B cell (primary cell): ENCODE data around the gene TMEM53. TPM values are rescaled to one million over a fixed set of nuclear protein-coding genes. Genes with fewer than 3 reads are reported as not detected.

Experiments used
- ATAC-seq: fragments of 200-7000 bp; cut with Tn5 transposase; one replicate; pipeline ENCODE4 v1.10.0; 2021; ENCODE audit warnings: low read depth, mild to moderate bottlenecking, moderate number of reproducible peaks, moderate library complexity
- CTCF ChIA-PET: fragments of 350-600 bp; sonication (Branson Sonifier 250); formaldehyde crosslinking; loops from one replicate; lab custom pipeline; 2021; ENCODE audit warnings: antibody characterized with exemption, inconsistent platforms; lab: Charles Lee
- POLR2A ChIA-PET: fragments of 350-600 bp; sonication (Branson Sonifier 250); formaldehyde crosslinking; loops from one replicate; lab custom pipeline; 2021; ENCODE audit warnings: antibody characterized with exemption; lab: Charles Lee
- DNase-seq: peaks from one replicate; pipeline ENCODE4 v3.0.0; 2013
- H2AFZ ChIP-seq: 2 replicates; pipeline ENCODE4 v1.6.1; 2012; ENCODE audit warnings: mild to moderate bottlenecking, low read depth, low read length; ENCODE audit not compliant: insufficient read depth, poor library complexity, severe bottlenecking
- H3K27ac ChIP-seq, 2 donors: 1 replicate in 1 of 2; 2 replicates in 1 of 2; pipeline ENCODE4 v1.5.1; 2012 to 2013; ENCODE audit warnings: low read length in 2 of 2, mild to moderate bottlenecking in 2 of 2, moderate library complexity in 1 of 2
- H3K27me3 ChIP-seq, 4 experiments: fragments of 200-600 bp in 1 of 4; sonication (generic) in 1 of 4; replicated peaks in 1 of 4; 1 replicate in 2 of 4; 2 replicates in 2 of 4; pipeline versions ENCODE4 v1.6.1 to v1.7.0; 2013 to 2016; ENCODE audit warnings: low read length in 3 of 4, mild to moderate bottlenecking in 2 of 4, mixed read lengths in 1 of 4, moderate library complexity in 1 of 4; ENCODE audit not compliant: insufficient read depth in 4 of 4, control insufficient read depth in 3 of 4; ENCODE audit errors: control extremely low read depth in 1 of 4
- H3K36me3 ChIP-seq, 2 experiments: replicated peaks in 1 of 2; 1 replicate in 1 of 2; 2 replicates in 1 of 2; pipeline versions ENCODE4 v1.6.1 to v1.7.1; 2013; ENCODE audit warnings: low read length in 1 of 2; ENCODE audit not compliant: insufficient read depth in 2 of 2, control insufficient read depth in 1 of 2; ENCODE audit errors: control extremely low read depth in 1 of 2, extremely low read depth in 1 of 2
- H3K4me1 ChIP-seq, 2 donors: fragments of 200-600 bp in 1 of 2; sonication (generic) in 1 of 2; 1 replicate in 1 of 2; 2 replicates in 1 of 2; pipeline versions ENCODE4 v1.5.1 to v1.6.1; 2013 to 2017; ENCODE audit warnings: low read length in 2 of 2; ENCODE audit not compliant: control insufficient read depth in 2 of 2, insufficient read depth in 2 of 2
- H3K4me2 ChIP-seq: replicated peaks from 2 replicates; pipeline ENCODE3; 2012; ENCODE audit warnings: mild to moderate bottlenecking, low read depth, low read length; ENCODE audit not compliant: poor library complexity, severe bottlenecking
- H3K4me3 ChIP-seq, 5 experiments: fragments of 200-600 bp in 1 of 5; sonication (generic) in 1 of 5; 1 replicate in 3 of 5; 2 replicates in 2 of 5; pipeline versions ENCODE4 v1.5.1 to v1.7.0; 2011 to 2016; ENCODE audit warnings: low read length in 4 of 5, mild to moderate bottlenecking in 4 of 5, low read depth in 2 of 5, control low read depth in 1 of 5, moderate library complexity in 1 of 5; ENCODE audit not compliant: insufficient read depth in 1 of 5; ENCODE audit errors: control extremely low read depth in 1 of 5, extremely low read depth in 1 of 5
- H3K79me2 ChIP-seq: fragments of 200-600 bp; sonication (generic); one replicate; pipeline ENCODE4 v1.6.0; 2016; ENCODE audit warnings: low read length; ENCODE audit not compliant: control insufficient read depth, insufficient read depth
- H3K9ac ChIP-seq: fragments of 200-600 bp; sonication (generic); 2 replicates; pipeline ENCODE4 v1.6.1; 2017; ENCODE audit warnings: mild to moderate bottlenecking, low read length, moderate library complexity
- H3K9me3 ChIP-seq, 3 donors: one replicate each; pipeline versions ENCODE4 v1.6.1 to v1.7.1; 2013; ENCODE audit warnings: low read length in 2 of 3; ENCODE audit not compliant: control insufficient read depth in 2 of 3, insufficient read depth in 1 of 3; ENCODE audit errors: control extremely low read depth in 1 of 3
- H4K20me1 ChIP-seq: 2 replicates; pipeline ENCODE4 v1.6.0; 2012; ENCODE audit warnings: mild to moderate bottlenecking, low read length; ENCODE audit not compliant: insufficient read depth, control insufficient read depth, poor library complexity, severe bottlenecking
- H3K27ac Mint-ChIP-seq: one replicate; pipeline ENCODE4 v1.8.0; 2021; ENCODE audit warnings: mixed read lengths
- H3K27me3 Mint-ChIP-seq: one replicate; pipeline ENCODE4 v1.8.0; 2021; ENCODE audit warnings: mixed read lengths
- H3K4me1 Mint-ChIP-seq: one replicate; pipeline ENCODE4 v1.8.0; 2021; ENCODE audit warnings: mixed read lengths
- H3K4me3 Mint-ChIP-seq: one replicate; pipeline ENCODE4 v1.8.0; 2021; ENCODE audit warnings: mixed read lengths
- H3K9me3 Mint-ChIP-seq: one replicate; pipeline ENCODE4 v1.8.0; 2022; ENCODE audit warnings: mixed read lengths; ENCODE audit not compliant: insufficient read depth
- EZH2 ChIP-seq: IDR thresholded peaks from 2 replicates; pipeline ENCODE4 v1.6.1; 2012; ENCODE audit warnings: borderline replicate concordance, low read depth, mild to moderate bottlenecking, moderate library complexity, low read length; ENCODE audit not compliant: insufficient read depth, poor library complexity, severe bottlenecking
- WGBS: methylation state at CpG from one replicate; pipeline ENCODE4 v1.1.5; 2013; ENCODE audit warnings: missing lambda C conversion rate; ENCODE audit not compliant: insufficient coverage; 5-methylcytosine and 5-hydroxymethylcytosine counted together
- intact Hi-C: fragments of 100-400 bp; cut with micrococcal nuclease; formaldehyde crosslinking; loops from one replicate; pipeline ENCODE4 v1.10.0; 2022
- polyA plus RNA-seq: library from polyadenylated mRNA; depleted of rRNA; stranded (reverse); fragments of >200 nt; gene quantifications from 2 replicates; pipeline ENCODE4 v1.2.3, GENCODE V29; 2012
- total RNA-seq, 2 donors: library from RNA; stranded (reverse); fragments of 120-200 nt in 1 of 2; gene quantifications; 1 replicate in 1 of 2; 2 replicates in 1 of 2; pipeline versions ENCODE4 v1.2.3 to v1.2.4, GENCODE V29; 2013 to 2022
- TF ChIP-seq, protein P1 (sequence below): fragments of 200-600 bp; IDR thresholded peaks from one replicate; pipeline ENCODE4 v1.8.0; 2022; ENCODE audit warnings: antibody characterized with exemption, mild to moderate bottlenecking

TMEM53 gene
- total and polyA plus RNA-seq, 2 donors (not counting 1 experiment from before 2014, with no cell fraction given): 6.5 to 6.8 TPM

GRCh38 chr1:44721485-44722361, 47.4 kb upstream of the TMEM53 start:
- Histone ChIP-seq H2AFZ (peak overlapping the region; percentile 7), H3K9me3 (peaks cover 0 to 6% (median 0%) of the 10 kb centered on the region in 3 donors)
- CTCF ChIA-PET: interaction anchor here (0.7 to 14.7 kb wide), 18 partner anchors 8 to 580 kb away, joined by 3 to 196 read pairs (median 6); partner anchors contain the start of genes EIF2B3, RNU5D-1, RPS8 and UROD

More at GRCh38 chr1:44721485-44722361, 47.4 kb upstream of the TMEM53 start:
- POLR2A ChIA-PET: interaction anchor here (0.7 to 4.3 kb wide), 21 partner anchors 9 to 769 kb away, joined by 3 to 50 read pairs (median 8); partner anchors contain the start of genes ARMH1, BTBD19, DYNLT4 and EIF2B3
- Mint-ChIP-seq H3K4me3 (peak overlapping the region; percentile 78), H3K9me3 (no peaks in the 10 kb centered on the region), H3K27ac (peak overlapping the region; percentile 99), H3K4me1 (peaks cover 62% of the 10 kb centered on the region), H3K27me3 (no peaks in the 10 kb centered on the region)
- peak; percentile 91 for DNase-seq
- Histone ChIP-seq H3K4me3 (peak overlapping the region in 3 of 5 experiments; percentile 8 to 21 (median 15)), H3K4me2 (peak overlapping the region; percentile 49), H4K20me1 (no peaks in the 10 kb centered on the region), H3K79me2 (no peaks in the 10 kb centered on the region), H3K27ac (peak overlapping the region; percentile 88 to 93), H3K4me1 (peaks cover 43 to 48% of the 10 kb centered on the region in 2 donors), H3K36me3 (no peaks in the 10 kb centered on the region), H3K27me3 (no peaks in the 10 kb centered on the region), H3K9ac (peak overlapping the region; percentile 46)
- 8% methylated on average over 2 of the region's 14 CpGs for whole genome bisulfite sequencing
- TF ChIP-seq, protein P1, sequence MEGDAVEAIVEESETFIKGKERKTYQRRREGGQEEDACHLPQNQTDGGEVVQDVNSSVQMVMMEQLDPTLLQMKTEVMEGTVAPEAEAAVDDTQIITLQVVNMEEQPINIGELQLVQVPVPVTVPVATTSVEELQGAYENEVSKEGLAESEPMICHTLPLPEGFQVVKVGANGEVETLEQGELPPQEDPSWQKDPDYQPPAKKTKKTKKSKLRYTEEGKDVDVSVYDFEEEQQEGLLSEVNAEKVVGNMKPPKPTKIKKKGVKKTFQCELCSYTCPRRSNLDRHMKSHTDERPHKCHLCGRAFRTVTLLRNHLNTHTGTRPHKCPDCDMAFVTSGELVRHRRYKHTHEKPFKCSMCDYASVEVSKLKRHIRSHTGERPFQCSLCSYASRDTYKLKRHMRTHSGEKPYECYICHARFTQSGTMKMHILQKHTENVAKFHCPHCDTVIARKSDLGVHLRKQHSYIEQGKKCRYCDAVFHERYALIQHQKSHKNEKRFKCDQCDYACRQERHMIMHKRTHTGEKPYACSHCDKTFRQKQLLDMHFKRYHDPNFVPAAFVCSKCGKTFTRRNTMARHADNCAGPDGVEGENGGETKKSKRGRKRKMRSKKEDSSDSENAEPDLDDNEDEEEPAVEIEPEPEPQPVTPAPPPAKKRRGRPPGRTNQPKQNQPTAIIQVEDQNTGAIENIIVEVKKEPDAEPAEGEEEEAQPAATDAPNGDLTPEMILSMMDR: no peak
- TF ChIP-seq EZH2: no peak
- intact Hi-C loops: loop anchor here (1.0 to 5.0 kb wide), 4 partner anchors 8 to 49 kb away; partner anchors contain the start of genes ARMH1, KIF2C and TMEM53
- peak; percentile 80 for ATAC-seq
